HepG2 (cell line): ENCODE results near the gene EPB41L3. TPM values are rescaled to one million over a fixed set of nuclear protein-coding genes. Genes with fewer than 3 reads are reported as not detected.

Source experiments
- ATAC-seq: fragments of 200-7000 bp; cut with Tn5 transposase; 3 replicates; pipeline ENCODE4 v1.9.1; 2020; ENCODE audit warnings: mild to moderate bottlenecking, moderate library complexity
- BruUV-seq: library from RNA; stranded (reverse); fragments of 400-500 nt; replicated peaks from 2 replicates; lab custom pipeline; 2021; lab: Mats Ljungman, UMichigan
- CTCF ChIA-PET: fragments of 300-600 bp; formaldehyde crosslinking; extraction: SDS; loops from one replicate; lab custom pipeline; 2021; ENCODE audit warnings: low total read pairs, inconsistent platforms, low intra/inter-chr PET ratio; lab: Yijun Ruan, JAX
- POLR2A ChIA-PET: fragments of 350-600 bp; sonication (Branson Sonifier 250); formaldehyde crosslinking; loops from one replicate; lab custom pipeline; 2020; ENCODE audit warnings: antibody characterized with exemption, inconsistent platforms; lab: Yijun Ruan, JAX
- DNase-seq: peaks from one replicate; pipeline ENCODE4 v3.0.0-alpha.2; 2015; ENCODE audit warnings: low spot score
- FAIRE-seq: peaks from 3 replicates; lab custom pipeline; 2011; peaks lifted over from hg19 to GRCh38; lab: Jason Lieb, UNC
- H2AFZ ChIP-seq: one replicate; pipeline ENCODE4 v1.6.1; 2011; ENCODE audit warnings: low read length, inconsistent platforms
- H3K27ac ChIP-seq: fragments of 300-600 bp; 3 replicates; pipeline ENCODE4 v1.8.0; 2011; ENCODE audit warnings: mixed run types, mild to moderate bottlenecking, mixed read lengths, low read length, inconsistent platforms; ENCODE audit not compliant: insufficient read depth; ENCODE audit errors: extremely low read length
- H3K27me3 ChIP-seq, 2 experiments: fragments of 200-600 bp in 1 of 2; 2 replicates in 1 of 2; 3 replicates in 1 of 2; pipeline versions ENCODE4 v1.6.0 to v1.8.0; 2011; ENCODE audit warnings: low read length in 2 of 2, mild to moderate bottlenecking in 2 of 2, moderate library complexity in 2 of 2, inconsistent platforms in 1 of 2; ENCODE audit not compliant: insufficient read depth in 2 of 2, control insufficient read depth in 1 of 2
- H3K36me3 ChIP-seq, 2 experiments: fragments of 200-600 bp in 1 of 2; replicated peaks in 1 of 2; 2 replicates in 1 of 2; 3 replicates in 1 of 2; pipeline versions ENCODE4 v1.5.1 to v1.8.0; 2011; ENCODE audit warnings: low read length in 2 of 2, inconsistent platforms in 1 of 2; ENCODE audit not compliant: insufficient read depth in 2 of 2, control insufficient read depth in 1 of 2
- H3K4me1 ChIP-seq: 2 replicates; pipeline ENCODE4 v1.5.1; 2012; ENCODE audit warnings: low read length, inconsistent platforms; ENCODE audit not compliant: insufficient read depth
- H3K4me2 ChIP-seq: 2 replicates; pipeline ENCODE4 v1.6.0; 2011; ENCODE audit warnings: low read depth, low read length, inconsistent platforms
- H3K4me3 ChIP-seq, 3 experiments: fragments of 200-600 bp in 1 of 3; sonication (generic), shearing (Covaris generic) in 1 of 3; replicated peaks in 1 of 3; 2 replicates each; pipeline ENCODE4 v1.5.1; 2011 to 2016; ENCODE audit warnings: low read length in 3 of 3, inconsistent platforms in 2 of 3, low read depth in 2 of 3, mild to moderate bottlenecking in 2 of 3, control low read depth in 1 of 3, mixed read lengths in 1 of 3; ENCODE audit not compliant: insufficient read depth in 1 of 3
- H3K79me2 ChIP-seq: one replicate; pipeline ENCODE4 v1.6.1; 2011; ENCODE audit warnings: low read length, inconsistent platforms; ENCODE audit not compliant: insufficient read depth
- H3K9ac ChIP-seq: 2 replicates; pipeline ENCODE4 v1.6.0; 2011; ENCODE audit warnings: mild to moderate bottlenecking, low read depth, low read length, inconsistent platforms; ENCODE audit not compliant: insufficient read depth
- H3K9me3 ChIP-seq: 2 replicates; pipeline ENCODE4 v1.5.1; 2012; ENCODE audit warnings: mild to moderate bottlenecking, low read length
- H4K20me1 ChIP-seq: 2 replicates; pipeline ENCODE4 v1.6.0; 2011; ENCODE audit warnings: inconsistent platforms, mild to moderate bottlenecking, low read length, moderate library complexity; ENCODE audit not compliant: insufficient read depth
- ZNF431 ChIP-seq: sonication (generic); formaldehyde crosslinking; IDR thresholded peaks from 2 replicates; pipeline ENCODE4 v1.9.0; 2022; ENCODE audit warnings: missing genetic modification reagents, low read depth, mild to moderate bottlenecking, borderline replicate concordance
- ZNF552 ChIP-seq: sonication (generic); formaldehyde crosslinking; IDR thresholded peaks from 2 replicates; pipeline ENCODE4 v1.9.0; 2022; ENCODE audit warnings: missing genetic modification reagents, mild to moderate bottlenecking, borderline replicate concordance
- ZNF670 ChIP-seq: sonication (generic); formaldehyde crosslinking; IDR thresholded peaks from 2 replicates; pipeline ENCODE4 v1.8.0; 2022; ENCODE audit warnings: mild to moderate bottlenecking, missing genetic modification reagents, borderline replicate concordance
- WGBS: methylation state at CpG from one replicate; pipeline ENCODE4 v1.1.6; 2017; ENCODE audit warnings: low lambda C conversion rate; 5-methylcytosine and 5-hydroxymethylcytosine counted together
- in situ Hi-C: cut with HindIII; loops from 2 replicates; pipeline ENCODE4 v1.10.0; 2017; ENCODE audit warnings: low pct_unique_long_range_greater_than_20kb; ENCODE audit not compliant: extremely low pct_ligation_motif_present
- intact Hi-C: fragments of 100-400 bp; cut with micrococcal nuclease; formaldehyde crosslinking; loops from one replicate; pipeline ENCODE4 v1.10.0; 2022; ENCODE audit not compliant: unreplicated experiment
- polyA plus RNA-seq, 8 experiments: library from polyadenylated mRNA; depleted of rRNA in 3 of 8; stranded (reverse) in 7 of 8; unstranded in 1 of 8; fragments of >200 nt; fragmentation: Illumina TruSeq in 4 of 8; extraction: Trizol in 4 of 8; gene quantifications; 2 replicates each; pipeline versions ENCODE4 v1.2.1 to v1.2.3, GENCODE V29; 2011 to 2016; ENCODE audit warnings: low read depth in 4 of 8, missing spikeins in 1 of 8, mixed read lengths in 1 of 8; ENCODE audit not compliant: insufficient read depth in 1 of 8
- total RNA-seq, 5 experiments: library from RNA; depleted of rRNA; stranded (reverse); fragments of >200 nt; fragmentation: Illumina TruSeq; extraction: Trizol; gene quantifications; 2 replicates each; pipeline ENCODE4 v1.2.3, GENCODE V29; 2016; ENCODE audit warnings: low read depth in 1 of 5

EPB41L3 gene
- total and polyA plus RNA-seq, 2 of the 13 experiments (the other 11 are each of a cell fraction or from before 2014, with no cell fraction given): not detected

GRCh38 chr18:5507756-5508155 is 36.0 kb downstream of the EPB41L3 start:
- ChIA-PET CTCF (no interaction called here), POLR2A (no interaction called here)
- no peak overlapping the region for H3K4me2 ChIP-seq
- no peak overlapping the region for H2AFZ ChIP-seq
- no peaks in the 10 kb centered on the region for H3K36me3 ChIP-seq
- no peaks in the 10 kb centered on the region for H3K79me2 ChIP-seq
- FAIRE-seq (no peak), DNase-seq (no peak), ATAC-seq (no peak)
- in situ Hi-C loops: no loop called here
- no peak overlapping the region for H3K27ac ChIP-seq
- no peaks in the 10 kb centered on the region for H4K20me1 ChIP-seq
- H3K9ac ChIP-seq: no peak overlapping the region
- TF ChIP-seq ZNF552 (CRISPR knock-in tag) (no peak), ZNF431 (CRISPR knock-in tag) (no peak)
- H3K4me1 ChIP-seq: no peaks in the 10 kb centered on the region
- no peaks in the 10 kb centered on the region for H3K9me3 ChIP-seq
- no peak overlapping the region for H3K4me3 ChIP-seq
- no TSS peak for BruUV-seq
- 2% methylated on average over 2 of the region's 2 CpGs for WGBS
- intact Hi-C loops: no loop called here
- H3K27me3 ChIP-seq: no peaks in the 10 kb centered on the region; a peak in 1 of 5 replicates

GRCh38 chr18:5506174-5506573 is 37.6 kb downstream of the EPB41L3 start:
- Histone ChIP-seq H3K4me2 (no peak overlapping the region), H3K36me3 (no peaks in the 10 kb centered on the region), H3K79me2 (no peaks in the 10 kb centered on the region), H4K20me1 (no peaks in the 10 kb centered on the region), H3K4me3 (no peak overlapping the region), H3K27ac (no peak overlapping the region), H2AFZ (no peak overlapping the region), H3K9me3 (no peaks in the 10 kb centered on the region), H3K27me3 (no peaks in the 10 kb centered on the region; a peak in 1 of 5 replicates), H3K9ac (no peak overlapping the region), H3K4me1 (no peaks in the 10 kb centered on the region)
- FAIRE-seq: no peak
- in situ Hi-C loops (no loop called here), intact Hi-C loops (no loop called here)
- TF ChIP-seq ZNF670 (CRISPR knock-in tag): no peak
- no TSS peak for BruUV-seq
- no peak for ATAC-seq
- WGBS: 17% methylated on average over 8 of the region's 8 CpGs
- ChIA-PET CTCF (no interaction called here), POLR2A (no interaction called here)
- no peak for DNase-seq
